HepG2 (cell line): ENCODE data around the gene RCOR1. TPM values are rescaled to one million over a fixed set of nuclear protein-coding genes. Genes with fewer than 3 reads are reported as not detected.

ENCODE experiments used
- ARNT2 ChIP-seq: sonication (generic); formaldehyde crosslinking; IDR thresholded peaks from 2 replicates; pipeline ENCODE4 v1.8.0; 2022; ENCODE audit warnings: mild to moderate bottlenecking, low read depth, missing genetic modification reagents, moderate library complexity
- FOSL2 ChIP-seq: sonication (generic); formaldehyde crosslinking; IDR thresholded peaks from 2 replicates; pipeline ENCODE4 v1.4.0; 2020; ENCODE audit warnings: missing genetic modification reagents
- GLI4 ChIP-seq: sonication (generic); formaldehyde crosslinking; IDR thresholded peaks from 2 replicates; pipeline ENCODE4 v1.5.1; 2020; ENCODE audit warnings: missing genetic modification reagents, mild to moderate bottlenecking, moderate library complexity, borderline replicate concordance
- HDAC6 ChIP-seq: fragments of 200-600 bp; sonication (generic); IDR thresholded peaks from 2 replicates; pipeline ENCODE4 v1.7.0; 2017; ENCODE audit warnings: mild to moderate bottlenecking, antibody characterized with exemption, low read length, low read depth
- HNRNPH1 ChIP-seq: fragments of 200-400 bp; formaldehyde crosslinking; optimal IDR thresholded peaks from 2 replicates; pipeline ENCODE3; 2017; ENCODE audit warnings: mild to moderate bottlenecking, low read depth, low read length
- KDM3A ChIP-seq: IDR thresholded peaks from 2 replicates; pipeline ENCODE4 v1.6.1; 2018; ENCODE audit warnings: low read depth, missing compliant biosample characterization
- KDM4B ChIP-seq: sonication (generic); formaldehyde crosslinking; IDR thresholded peaks from 2 replicates; pipeline ENCODE4 v1.4.0; 2020; ENCODE audit warnings: missing genetic modification reagents
- KLF13 ChIP-seq: sonication (generic); formaldehyde crosslinking; IDR thresholded peaks from 2 replicates; pipeline ENCODE4 v1.4.0; 2020; ENCODE audit warnings: mild to moderate bottlenecking, missing genetic modification reagents
- MED13 ChIP-seq: sonication (generic); formaldehyde crosslinking; IDR thresholded peaks from 2 replicates; pipeline ENCODE4 v1.5.0; 2020; ENCODE audit warnings: missing genetic modification reagents
- POGZ ChIP-seq: sonication (generic); formaldehyde crosslinking; IDR thresholded peaks from 2 replicates; pipeline ENCODE4 v1.4.0; 2020; ENCODE audit warnings: mild to moderate bottlenecking, missing genetic modification reagents
- SIX4 ChIP-seq: sonication (generic); formaldehyde crosslinking; IDR thresholded peaks from 2 replicates; pipeline ENCODE4 v1.4.0; 2020; ENCODE audit warnings: missing genetic modification reagents
- YY1 ChIP-seq: IDR thresholded peaks from 2 replicates; pipeline ENCODE4 v1.6.1; 2011; ENCODE audit warnings: low read length, low read depth, moderate library complexity, mild to moderate bottlenecking; ENCODE audit not compliant: insufficient read depth, insufficient replicate concordance
- ZBTB38 ChIP-seq: sonication (generic); formaldehyde crosslinking; IDR thresholded peaks from 2 replicates; pipeline ENCODE4 v1.5.1; 2020; ENCODE audit warnings: mild to moderate bottlenecking, missing genetic modification reagents
- ZNF317 ChIP-seq: sonication (generic); formaldehyde crosslinking; IDR thresholded peaks from 2 replicates; pipeline ENCODE4 v1.5.0; 2020; ENCODE audit warnings: mild to moderate bottlenecking, missing genetic modification reagents
- ZNF34 ChIP-seq: sonication (generic); formaldehyde crosslinking; IDR thresholded peaks from 2 replicates; pipeline ENCODE4 v1.4.0; 2020; ENCODE audit warnings: mild to moderate bottlenecking, missing genetic modification reagents, borderline replicate concordance
- ZNF543 ChIP-seq: sonication (generic); formaldehyde crosslinking; IDR thresholded peaks from 2 replicates; pipeline ENCODE4 v1.4.0; 2020; ENCODE audit warnings: mild to moderate bottlenecking, missing genetic modification reagents
- ZNF580 ChIP-seq: IDR thresholded peaks from 2 replicates; pipeline ENCODE4 v1.6.1; 2016; ENCODE audit warnings: low read depth, borderline replicate concordance
- polyA plus RNA-seq, 8 experiments: library from polyadenylated mRNA; depleted of rRNA in 3 of 8; stranded (reverse) in 7 of 8; unstranded in 1 of 8; fragments of >200 nt; fragmentation: Illumina TruSeq in 4 of 8; extraction: Trizol in 4 of 8; gene quantifications; 2 replicates each; pipeline versions ENCODE4 v1.2.1 to v1.2.3, GENCODE V29; 2011 to 2016; ENCODE audit warnings: low read depth in 4 of 8, missing spikeins in 1 of 8, mixed read lengths in 1 of 8; ENCODE audit not compliant: insufficient read depth in 1 of 8
- total RNA-seq, 5 experiments: library from RNA; depleted of rRNA; stranded (reverse); fragments of >200 nt; fragmentation: Illumina TruSeq; extraction: Trizol; gene quantifications; 2 replicates each; pipeline ENCODE4 v1.2.3, GENCODE V29; 2016; ENCODE audit warnings: low read depth in 1 of 5
- TF ChIP-seq, protein P1 (sequence below): sonication (generic); formaldehyde crosslinking; IDR thresholded peaks from 2 replicates; pipeline ENCODE4 v1.5.0; 2020; ENCODE audit warnings: mild to moderate bottlenecking, missing genetic modification reagents, borderline replicate concordance

The RCOR1 gene
- total and polyA plus RNA-seq, 2 of the 13 experiments (the other 11 are each of a cell fraction or from before 2014, with no cell fraction given): 10.2 to 11.1 TPM

- no peak for TF ChIP-seq ZNF317
- 0 out of 2 replicates have a peak, but pooled peaks have one; percentile 26 for TF ChIP-seq MED13
- no peak for TF ChIP-seq YY1
- TF ChIP-seq, protein P1, sequence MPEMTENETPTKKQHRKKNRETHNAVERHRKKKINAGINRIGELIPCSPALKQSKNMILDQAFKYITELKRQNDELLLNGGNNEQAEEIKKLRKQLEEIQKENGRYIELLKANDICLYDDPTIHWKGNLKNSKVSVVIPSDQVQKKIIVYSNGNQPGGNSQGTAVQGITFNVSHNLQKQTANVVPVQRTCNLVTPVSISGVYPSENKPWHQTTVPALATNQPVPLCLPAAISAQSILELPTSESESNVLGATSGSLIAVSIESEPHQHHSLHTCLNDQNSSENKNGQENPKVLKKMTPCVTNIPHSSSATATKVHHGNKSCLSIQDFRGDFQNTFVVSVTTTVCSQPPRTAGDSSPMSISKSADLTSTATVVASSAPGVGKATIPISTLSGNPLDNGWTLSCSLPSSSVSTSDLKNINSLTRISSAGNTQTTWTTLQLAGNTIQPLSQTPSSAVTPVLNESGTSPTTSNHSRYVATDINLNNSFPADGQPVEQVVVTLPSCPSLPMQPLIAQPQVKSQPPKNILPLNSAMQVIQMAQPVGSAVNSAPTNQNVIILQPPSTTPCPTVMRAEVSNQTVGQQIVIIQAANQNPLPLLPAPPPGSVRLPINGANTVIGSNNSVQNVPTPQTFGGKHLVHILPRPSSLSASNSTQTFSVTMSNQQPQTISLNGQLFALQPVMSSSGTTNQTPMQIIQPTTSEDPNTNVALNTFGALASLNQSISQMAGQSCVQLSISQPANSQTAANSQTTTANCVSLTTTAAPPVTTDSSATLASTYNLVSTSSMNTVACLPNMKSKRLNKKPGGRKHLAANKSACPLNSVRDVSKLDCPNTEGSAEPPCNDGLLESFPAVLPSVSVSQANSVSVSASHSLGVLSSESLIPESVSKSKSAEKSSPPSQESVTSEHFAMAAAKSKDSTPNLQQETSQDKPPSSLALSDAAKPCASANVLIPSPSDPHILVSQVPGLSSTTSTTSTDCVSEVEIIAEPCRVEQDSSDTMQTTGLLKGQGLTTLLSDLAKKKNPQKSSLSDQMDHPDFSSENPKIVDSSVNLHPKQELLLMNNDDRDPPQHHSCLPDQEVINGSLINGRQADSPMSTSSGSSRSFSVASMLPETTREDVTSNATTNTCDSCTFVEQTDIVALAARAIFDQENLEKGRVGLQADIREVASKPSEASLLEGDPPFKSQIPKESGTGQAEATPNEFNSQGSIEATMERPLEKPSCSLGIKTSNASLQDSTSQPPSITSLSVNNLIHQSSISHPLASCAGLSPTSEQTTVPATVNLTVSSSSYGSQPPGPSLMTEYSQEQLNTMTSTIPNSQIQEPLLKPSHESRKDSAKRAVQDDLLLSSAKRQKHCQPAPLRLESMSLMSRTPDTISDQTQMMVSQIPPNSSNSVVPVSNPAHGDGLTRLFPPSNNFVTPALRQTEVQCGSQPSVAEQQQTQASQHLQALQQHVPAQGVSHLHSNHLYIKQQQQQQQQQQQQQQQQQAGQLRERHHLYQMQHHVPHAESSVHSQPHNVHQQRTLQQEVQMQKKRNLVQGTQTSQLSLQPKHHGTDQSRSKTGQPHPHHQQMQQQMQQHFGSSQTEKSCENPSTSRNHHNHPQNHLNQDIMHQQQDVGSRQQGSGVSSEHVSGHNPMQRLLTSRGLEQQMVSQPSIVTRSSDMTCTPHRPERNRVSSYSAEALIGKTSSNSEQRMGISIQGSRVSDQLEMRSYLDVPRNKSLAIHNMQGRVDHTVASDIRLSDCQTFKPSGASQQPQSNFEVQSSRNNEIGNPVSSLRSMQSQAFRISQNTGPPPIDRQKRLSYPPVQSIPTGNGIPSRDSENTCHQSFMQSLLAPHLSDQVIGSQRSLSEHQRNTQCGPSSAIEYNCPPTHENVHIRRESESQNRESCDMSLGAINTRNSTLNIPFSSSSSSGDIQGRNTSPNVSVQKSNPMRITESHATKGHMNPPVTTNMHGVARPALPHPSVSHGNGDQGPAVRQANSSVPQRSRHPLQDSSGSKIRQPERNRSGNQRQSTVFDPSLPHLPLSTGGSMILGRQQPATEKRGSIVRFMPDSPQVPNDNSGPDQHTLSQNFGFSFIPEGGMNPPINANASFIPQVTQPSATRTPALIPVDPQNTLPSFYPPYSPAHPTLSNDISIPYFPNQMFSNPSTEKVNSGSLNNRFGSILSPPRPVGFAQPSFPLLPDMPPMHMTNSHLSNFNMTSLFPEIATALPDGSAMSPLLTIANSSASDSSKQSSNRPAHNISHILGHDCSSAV (CRISPR knock-in tag): no peak
- TF ChIP-seq HDAC6: no peak
- no peak for TF ChIP-seq ZNF543 (CRISPR knock-in tag)
- TF ChIP-seq ARNT2: peak; percentile 48; the same call in 1 of the 2 replicates
- TF ChIP-seq POGZ: no peak
- 0 out of 2 replicates have a peak, but pooled peaks have one; percentile 3 for TF ChIP-seq FOSL2 (CRISPR knock-in tag)
- no peak for TF ChIP-seq ZNF34 (CRISPR knock-in tag)
- no peak for TF ChIP-seq KDM4B (CRISPR knock-in tag)
- TF ChIP-seq ZNF580 (CRISPR knock-in tag): no peak
- no peak for TF ChIP-seq KLF13 (CRISPR knock-in tag)
- no peak for TF ChIP-seq HNRNPH1
- TF ChIP-seq GLI4 (CRISPR knock-in tag): no peak
- TF ChIP-seq KDM3A (CRISPR knock-in tag): no peak
- peak; percentile 39; the same call in 1 of the 2 replicates for TF ChIP-seq ZBTB38
- no peak for TF ChIP-seq SIX4 (CRISPR knock-in tag)
These were observed 794 bp downstream of the RCOR1 start (continued) for GRCh38 chr14:102593061-102593824.
